HUES48 (cell line): ENCODE results near the gene COLGALT1.

ENCODE experiments used
- H3K27ac ChIP-seq: one replicate; pipeline ENCODE4 v1.7.0; 2013; ENCODE audit warnings: low read depth, low read length, inconsistent platforms
- H3K27me3 ChIP-seq: 2 replicates; pipeline ENCODE4 v1.6.1; 2013; ENCODE audit warnings: mild to moderate bottlenecking, low read length; ENCODE audit not compliant: control insufficient read depth, insufficient read depth
- H3K36me3 ChIP-seq: 2 replicates; pipeline ENCODE4 v1.6.1; 2013; ENCODE audit warnings: low read length; ENCODE audit not compliant: control insufficient read depth, insufficient read depth
- H3K4me1 ChIP-seq: 2 replicates; pipeline ENCODE4 v1.6.1; 2013; ENCODE audit warnings: mild to moderate bottlenecking, low read length; ENCODE audit not compliant: control insufficient read depth, insufficient read depth
- H3K4me3 ChIP-seq: 2 replicates; pipeline ENCODE4 v1.5.1; 2013; ENCODE audit warnings: mild to moderate bottlenecking, low read depth, low read length
- H3K9ac ChIP-seq: 2 replicates; pipeline ENCODE4 v1.6.1; 2013; ENCODE audit warnings: mild to moderate bottlenecking, low read depth, low read length, moderate library complexity
- H3K9me3 ChIP-seq: 2 replicates; pipeline ENCODE4 v1.6.1; 2013; ENCODE audit warnings: low read length; ENCODE audit not compliant: control insufficient read depth, insufficient read depth

Gene COLGALT1

GRCh38 chr19:17614476-17614875, 59.0 kb downstream of the COLGALT1 start:
- Histone ChIP-seq H3K27ac (no peak overlapping the region), H3K36me3 (peaks cover 30% of the 10 kb centered on the region), H3K9me3 (no peaks in the 10 kb centered on the region), H3K9ac (no peak overlapping the region), H3K27me3 (no peaks in the 10 kb centered on the region), H3K4me3 (no peak overlapping the region), H3K4me1 (0 out of 2 replicates have a peak, but pooled peaks cover 4% of the 10 kb centered on the region)

- Histone ChIP-seq H3K4me3 (peak overlapping the region; percentile 46; the same call in 1 of the 2 replicates), H3K27ac (no peak overlapping the region), H3K27me3 (no peaks in the 10 kb centered on the region), H3K36me3 (peaks cover 27% of the 10 kb centered on the region), H3K9me3 (no peaks in the 10 kb centered on the region), H3K4me1 (0 out of 2 replicates have a peak, but pooled peaks cover 4% of the 10 kb centered on the region), H3K9ac (no peak overlapping the region)
Observed at GRCh38 chr19:17615889-17616685, 60.6 kb downstream of the COLGALT1 start.

GRCh38 chr19:17616686-17616960, 61.2 kb downstream of the COLGALT1 start:
- Histone ChIP-seq H3K27me3 (no peaks in the 10 kb centered on the region), H3K9ac (no peak overlapping the region), H3K4me3 (peak overlapping the region; percentile 46; the same call in 1 of the 2 replicates), H3K36me3 (peaks cover 30% of the 10 kb centered on the region), H3K4me1 (0 out of 2 replicates have a peak, but pooled peaks cover 4% of the 10 kb centered on the region), H3K9me3 (no peaks in the 10 kb centered on the region), H3K27ac (no peak overlapping the region)

DNA sequence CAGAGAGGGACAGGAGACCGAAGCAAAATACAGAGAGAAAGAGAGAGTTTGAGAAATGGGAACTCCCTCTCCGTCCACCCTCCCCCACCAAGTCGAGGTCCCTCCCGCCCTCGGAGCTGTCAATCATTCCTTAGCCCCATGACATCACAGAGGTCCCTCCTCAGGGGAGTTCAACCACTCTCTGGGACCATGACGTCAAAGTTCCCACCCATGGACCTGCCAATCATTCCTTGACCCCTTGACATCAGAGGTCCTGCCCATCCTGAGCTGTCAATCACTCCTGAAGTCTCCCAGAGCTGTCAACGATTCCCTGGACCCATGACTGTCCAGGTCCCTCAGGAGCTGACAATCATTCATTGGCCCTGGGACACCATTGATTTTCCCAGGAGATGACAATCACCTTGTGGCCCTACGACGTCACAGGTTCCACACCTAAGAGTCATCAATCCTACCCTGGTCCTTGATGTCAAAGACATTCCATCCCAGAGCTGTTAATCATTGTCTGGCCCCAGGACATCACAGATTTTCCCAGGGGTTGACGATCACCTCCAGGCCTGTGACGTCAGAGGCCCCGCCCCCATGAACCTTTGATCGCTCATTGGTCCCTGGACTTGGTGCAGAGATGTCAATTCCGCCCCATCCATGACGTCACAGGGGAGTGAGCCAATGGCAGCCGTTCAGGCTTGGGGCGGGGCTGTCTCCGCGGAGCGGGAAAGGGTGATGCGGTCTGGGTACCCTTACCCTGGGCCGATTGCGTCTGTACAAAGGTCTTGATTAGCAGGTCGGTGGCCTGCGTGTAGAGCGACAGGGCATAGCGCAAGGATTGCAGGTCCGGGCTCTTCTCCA, 61.7 kb downstream of the COLGALT1 start:
- Histone ChIP-seq H3K4me1 (0 out of 2 replicates have a peak, but pooled peaks cover 4% of the 10 kb centered on the region), H3K36me3 (peaks cover 31% of the 10 kb centered on the region), H3K9ac (no peak overlapping the region), H3K27ac (no peak overlapping the region), H3K4me3 (peak overlapping the region; percentile 46; the same call in 1 of the 2 replicates), H3K9me3 (no peaks in the 10 kb centered on the region), H3K27me3 (no peaks in the 10 kb centered on the region)

GRCh38 chr19:17617807-17618192, 62.4 kb downstream of the COLGALT1 start:
- Histone ChIP-seq H3K27ac (no peak overlapping the region), H3K27me3 (no peaks in the 10 kb centered on the region), H3K9ac (no peak overlapping the region), H3K4me3 (no peak overlapping the region), H3K4me1 (0 out of 2 replicates have a peak, but pooled peaks cover 4% of the 10 kb centered on the region), H3K36me3 (peaks cover 35% of the 10 kb centered on the region), H3K9me3 (no peaks in the 10 kb centered on the region)

DNA sequence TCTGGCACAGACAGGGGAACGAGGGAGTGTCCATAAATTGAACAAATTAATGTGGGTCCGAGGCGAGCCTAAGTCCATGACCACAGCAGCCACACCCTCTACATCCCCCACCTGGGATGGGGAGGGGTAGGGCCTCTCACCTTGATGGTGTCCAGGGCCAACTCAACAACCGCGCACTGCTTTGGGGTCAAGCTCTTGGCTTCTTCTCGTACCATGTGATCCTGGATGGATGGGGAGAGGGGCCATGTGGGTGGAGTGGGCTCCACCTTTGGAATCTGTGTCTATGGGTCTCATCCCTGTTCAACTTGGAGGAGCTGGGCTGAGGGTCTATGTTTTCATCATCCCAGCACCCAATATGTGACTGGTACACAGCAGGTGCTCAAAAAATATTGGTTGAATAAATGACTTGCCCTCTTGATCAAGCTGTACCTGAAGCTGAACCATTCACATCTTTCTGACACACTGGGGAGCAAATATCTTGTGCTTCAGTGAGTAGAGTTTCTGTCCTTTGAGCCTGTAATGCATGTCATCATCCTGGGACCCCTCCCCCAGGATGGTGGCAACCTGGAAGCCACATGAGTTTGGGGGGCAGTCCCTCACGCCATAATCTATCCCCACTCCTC, 62.9 kb downstream of the COLGALT1 start:
- Histone ChIP-seq H3K9ac (no peak overlapping the region), H3K9me3 (no peaks in the 10 kb centered on the region), H3K36me3 (peaks cover 37% of the 10 kb centered on the region), H3K27me3 (no peaks in the 10 kb centered on the region), H3K27ac (no peak overlapping the region), H3K4me3 (no peak overlapping the region), H3K4me1 (0 out of 2 replicates have a peak, but pooled peaks cover 4% of the 10 kb centered on the region)

GRCh38 chr19:17618936-17619335, 63.5 kb downstream of the COLGALT1 start:
- no peaks in the 10 kb centered on the region for H3K9me3 ChIP-seq
- H3K36me3 ChIP-seq: peaks cover 41% of the 10 kb centered on the region
- no peak overlapping the region for H3K4me3 ChIP-seq
- no peak overlapping the region for H3K27ac ChIP-seq
- no peaks in the 10 kb centered on the region for H3K27me3 ChIP-seq
- 0 out of 2 replicates have a peak, but pooled peaks cover 4% of the 10 kb centered on the region for H3K4me1 ChIP-seq
- H3K9ac ChIP-seq: no peak overlapping the region

DNA sequence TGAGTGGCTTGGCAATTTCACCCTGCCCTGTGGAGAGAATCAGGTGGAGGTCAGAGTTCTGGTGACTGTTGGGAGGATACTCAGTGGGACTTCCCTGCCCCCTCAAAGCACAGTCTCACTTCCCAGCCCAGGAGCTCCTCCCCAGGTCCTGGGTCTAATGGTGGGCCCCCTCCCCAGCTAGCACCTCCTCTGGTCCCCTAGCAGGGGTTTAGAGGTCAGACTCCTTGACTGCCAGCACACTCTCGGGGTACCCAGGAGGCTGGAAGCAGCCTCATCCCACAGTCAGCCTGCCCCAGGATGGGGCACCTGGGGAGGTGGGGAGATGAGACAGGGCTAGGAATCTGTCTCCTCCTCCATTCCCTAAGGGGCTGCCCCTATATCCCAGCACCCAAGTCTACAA, 65.2 kb downstream of the COLGALT1 start:
- Histone ChIP-seq H3K27ac (no peak overlapping the region), H3K4me1 (0 out of 2 replicates have a peak, but pooled peaks cover 4% of the 10 kb centered on the region), H3K9me3 (no peaks in the 10 kb centered on the region), H3K36me3 (peaks cover 53% of the 10 kb centered on the region), H3K9ac (no peak overlapping the region), H3K27me3 (no peaks in the 10 kb centered on the region), H3K4me3 (no peak overlapping the region)

GRCh38 chr19:17623224-17623935, 67.9 kb downstream of the COLGALT1 start:
- no peaks in the 10 kb centered on the region for H3K4me1 ChIP-seq
- H3K9me3 ChIP-seq: no peaks in the 10 kb centered on the region
- H3K27me3 ChIP-seq: no peaks in the 10 kb centered on the region
- H3K36me3 ChIP-seq: peaks cover 45% of the 10 kb centered on the region
- no peak overlapping the region for H3K27ac ChIP-seq
- no peak overlapping the region for H3K9ac ChIP-seq
- H3K4me3 ChIP-seq: no peak overlapping the region

- Histone ChIP-seq H3K36me3 (peaks cover 48% of the 10 kb centered on the region), H3K27ac (no peak overlapping the region), H3K9me3 (no peaks in the 10 kb centered on the region), H3K9ac (no peak overlapping the region), H3K27me3 (no peaks in the 10 kb centered on the region), H3K4me3 (no peak overlapping the region), H3K4me1 (no peaks in the 10 kb centered on the region)
Observed at GRCh38 chr19:17624314-17624991, 69.0 kb downstream of the COLGALT1 start.
